SH-SY5Y (cell line): ENCODE results near the gene SLC10A2.

Experiments
- GATA2 ChIP-seq: IDR thresholded peaks from 2 replicates; pipeline ENCODE4 v1.6.1; 2011; ENCODE audit warnings: mild to moderate bottlenecking, low read depth, low read length
- GATA3 ChIP-seq: IDR thresholded peaks from 2 replicates; pipeline ENCODE4 v1.6.1; 2011; ENCODE audit warnings: low read depth, mild to moderate bottlenecking, low read length, moderate library complexity

- TF ChIP-seq GATA3 = no peak
- TF ChIP-seq GATA2 = no peak
Observed at GRCh38 chr13:103022336-103022735, 43.9 kb downstream of the SLC10A2 start.
